ENCODE results near the gene C1R.
"Not testable (repeated sequence)": the region's sequence is repeated elsewhere in the genome, so short reads cannot be mapped to it uniquely, and the experiment has no call there.

The C1R gene

GRCh38 chr12:7118881-7119280 lies 26.6 kb upstream of the C1R start:
- no peak for DNase-seq

DNA sequence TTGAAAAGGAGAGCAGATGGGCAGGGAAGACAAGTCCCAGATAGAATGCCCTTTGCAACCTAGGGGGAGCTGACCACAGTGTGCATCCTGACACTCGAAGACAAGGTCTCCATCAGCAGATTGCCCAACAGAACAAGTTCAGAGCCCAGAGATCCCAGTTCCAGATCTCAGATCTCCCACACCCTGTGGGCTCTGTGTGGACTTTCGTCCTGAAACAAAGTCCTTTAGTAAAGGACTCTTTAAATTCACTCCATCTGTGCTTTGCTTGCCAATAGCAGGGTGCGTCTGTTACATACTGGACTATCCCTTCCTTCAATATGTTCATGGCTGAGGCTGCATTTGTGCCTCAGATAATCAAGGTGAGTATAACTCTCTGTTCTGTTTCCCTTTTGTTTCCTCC lies 25.4 kb upstream of the C1R start:
- no peak for DNase-seq

GRCh38 chr12:7116916-7117315 lies 24.7 kb upstream of the C1R start:
- DNase-seq, result no peak

- no peak for DNase-seq
Measured at GRCh38 chr12:7116196-7116595, 24.0 kb upstream of the C1R start.

DNA sequence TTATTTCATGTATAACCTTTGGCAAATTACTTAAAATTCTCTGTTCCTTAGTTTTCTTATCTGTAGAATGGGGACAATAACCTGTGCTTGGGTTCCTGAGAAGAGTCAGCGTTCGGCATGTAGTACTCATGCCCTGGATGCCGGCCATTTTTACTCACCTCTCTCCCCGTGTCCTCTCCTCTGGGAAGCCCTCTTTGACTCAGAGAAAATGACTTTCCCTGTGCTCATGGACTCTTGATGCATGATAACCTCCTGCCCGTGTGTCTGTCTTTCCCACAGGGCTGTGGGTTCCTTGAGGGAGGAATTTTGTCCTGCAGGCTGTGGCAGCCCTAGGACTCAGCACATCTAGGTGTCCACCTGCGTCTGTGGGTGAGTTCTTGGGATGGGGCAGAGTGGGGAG lies 22.6 kb upstream of the C1R start:
- no peak for DNase-seq

GRCh38 chr12:7114008-7114407 lies 21.8 kb upstream of the C1R start:
- no peak for DNase-seq

- no peak for DNase-seq
Measured at GRCh38 chr12:7113389-7113871, 21.2 kb upstream of the C1R start.

GRCh38 chr12:7112041-7112440 lies 19.8 kb upstream of the C1R start:
- no peak for DNase-seq

DNA sequence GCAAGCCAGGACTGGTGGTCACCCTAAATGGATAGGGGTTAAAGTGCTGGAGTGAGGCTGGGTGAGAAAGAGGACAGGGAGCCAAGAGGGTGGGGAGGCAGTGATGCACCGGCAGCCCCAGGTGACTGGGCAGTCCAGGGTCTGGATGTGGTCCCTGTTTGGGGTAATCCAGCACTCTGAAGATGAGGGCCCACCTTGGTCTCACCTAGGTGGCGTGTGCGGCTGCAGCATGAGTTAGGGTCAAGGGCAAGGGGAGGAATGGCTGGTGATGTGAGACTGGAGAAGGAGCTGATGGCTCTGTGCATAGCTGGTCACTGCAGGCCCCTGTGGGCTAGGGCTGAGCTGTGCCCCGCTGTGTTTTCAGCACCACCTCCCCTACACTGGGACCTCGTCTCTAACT lies 18.4 kb upstream of the C1R start:
- DNase-seq, result no peak

DNA sequence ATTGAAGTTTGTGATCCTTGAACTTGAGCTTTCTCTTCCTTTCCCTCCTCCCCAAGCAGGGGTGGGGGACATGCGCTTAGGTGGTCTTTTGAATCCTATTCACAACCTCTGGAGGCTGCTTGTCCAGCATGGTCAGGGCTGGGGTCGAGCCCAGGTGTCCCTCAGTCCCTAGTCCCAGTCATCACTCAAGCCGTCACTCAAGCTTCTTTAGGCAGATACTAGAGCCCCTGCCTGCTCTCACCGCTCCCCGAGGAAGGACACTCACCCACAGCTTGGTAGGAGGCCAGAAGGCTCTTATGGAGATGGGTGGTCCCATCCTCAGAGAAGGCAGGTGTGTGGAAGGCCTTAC lies 17.3 kb upstream of the C1R start:
- DNase-seq, result no peak

DNA sequence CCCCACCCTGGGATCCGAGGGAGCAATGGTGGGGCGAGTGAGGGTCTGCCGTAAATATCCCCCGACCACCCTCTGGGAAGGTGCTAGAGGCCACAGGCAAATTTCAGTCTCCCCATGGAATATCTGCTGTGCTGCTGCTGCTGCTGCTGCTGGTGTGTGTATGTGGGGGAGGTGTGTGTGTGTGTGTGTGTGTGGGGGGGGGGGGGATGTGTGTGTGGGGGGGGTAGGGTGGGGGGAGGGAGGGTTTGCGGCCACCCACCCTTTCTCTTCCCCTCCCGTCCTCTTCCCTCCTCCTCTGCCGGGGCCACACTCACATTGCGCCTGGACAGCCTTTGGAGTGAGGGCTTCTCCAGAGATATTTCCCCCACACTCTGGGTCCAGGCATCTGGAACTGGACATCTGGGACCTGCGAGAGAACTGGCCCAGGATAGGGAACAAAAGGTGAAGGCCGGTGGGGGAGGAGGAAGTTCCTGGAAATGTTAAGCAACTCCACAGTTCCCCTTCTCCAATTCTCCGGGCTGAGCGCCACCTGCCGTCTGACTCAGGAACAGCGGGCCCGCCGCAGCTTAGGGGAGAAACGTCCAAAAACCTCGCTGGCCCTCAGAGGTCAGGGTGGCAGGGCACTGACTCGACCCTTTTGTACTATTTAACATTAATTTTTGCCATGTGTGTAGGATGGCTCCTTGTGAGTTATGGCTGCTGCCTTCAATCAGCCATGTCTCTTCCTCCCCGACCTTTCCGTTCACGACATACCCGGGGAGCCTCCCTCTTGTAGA lies 16.7 kb upstream of the C1R start, which contains the start of gene C1RL:
TSS of gene C1RL (minus strand) at position 419 of the 776 bp plus-strand sequence. CDS start at position 385, 34 bp downstream.
- DNase-seq, result peak; percentile 61

DNA sequence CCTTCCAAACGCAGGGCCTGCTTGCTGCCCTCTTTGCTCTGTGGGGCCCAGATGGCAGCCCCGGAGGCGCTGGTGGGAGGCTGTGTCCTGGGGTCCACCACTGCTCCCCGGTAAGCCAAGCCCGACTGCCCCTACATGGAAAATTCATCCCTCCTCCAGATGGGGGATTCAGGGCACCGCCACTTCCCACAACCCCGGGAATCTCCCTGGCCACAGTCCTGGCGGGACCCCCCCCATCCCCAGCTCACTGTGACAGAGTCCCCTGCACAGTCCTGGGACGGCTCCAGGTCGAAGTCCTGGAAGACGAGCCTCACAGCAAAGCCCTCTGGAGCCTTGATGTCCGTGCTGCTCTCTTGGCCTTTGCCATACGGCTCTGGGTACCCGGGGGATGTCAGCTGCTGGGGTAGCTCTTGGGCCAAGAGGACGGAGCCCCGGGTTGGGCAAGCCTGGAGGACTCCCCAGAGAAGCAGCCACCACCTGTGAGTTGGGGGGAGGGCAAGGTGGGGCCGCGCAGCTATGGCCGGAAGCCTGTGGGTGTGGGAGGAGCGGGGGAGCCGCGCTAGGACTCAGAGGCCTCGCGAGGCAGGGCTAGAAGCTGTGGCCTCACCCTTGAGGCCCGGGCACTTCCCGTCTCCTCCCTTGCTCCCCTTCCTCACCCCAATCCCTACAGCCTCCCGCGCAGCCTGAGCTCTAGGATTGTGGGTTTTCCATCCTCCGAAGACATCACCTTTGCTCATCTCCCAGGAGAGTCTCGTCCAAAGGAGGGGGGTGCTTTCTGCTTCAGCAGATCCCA lies 16.0 kb upstream of the C1R start:
- no peak for DNase-seq

DNA sequence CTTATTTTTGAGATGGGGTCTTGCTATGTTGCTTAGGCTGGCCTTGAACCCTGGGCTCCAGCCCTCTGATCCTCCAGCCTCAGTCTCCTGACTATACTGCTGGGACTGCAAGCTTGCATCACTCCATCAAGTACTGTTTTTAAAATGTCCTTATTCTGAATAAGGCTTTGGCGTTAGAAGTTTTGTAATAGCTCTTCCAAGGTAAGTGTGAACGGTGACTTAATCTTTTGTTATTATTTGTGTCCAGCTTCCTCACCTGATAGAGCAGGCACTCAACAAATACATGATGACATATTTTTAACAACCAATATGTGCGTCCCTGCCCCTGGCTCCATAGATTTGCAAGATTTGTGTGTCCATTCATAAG lies 15.4 kb upstream of the C1R start:
- no peak for DNase-seq

DNA sequence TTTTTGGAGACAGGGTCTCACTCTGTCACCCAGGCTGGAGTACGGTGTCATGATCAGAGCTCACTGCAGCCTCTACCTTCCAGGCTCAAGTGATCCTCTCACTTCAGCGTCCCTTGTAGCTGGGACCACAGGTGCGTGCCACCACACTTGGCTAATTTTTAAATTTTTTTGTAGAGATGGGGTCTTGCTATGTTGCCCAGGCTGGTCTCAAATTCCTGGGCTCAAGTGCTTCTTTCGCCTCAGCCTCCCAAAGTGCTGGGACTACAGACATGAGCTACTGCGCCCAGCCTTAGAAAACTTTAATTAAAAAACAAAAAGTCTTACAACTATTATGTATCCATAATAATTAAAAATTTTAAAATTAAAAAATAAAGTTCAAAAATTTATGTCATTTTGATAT lies 14.9 kb upstream of the C1R start:
- DNase-seq, result not testable (repeated sequence)

GRCh38 chr12:7106082-7106481 lies 13.8 kb upstream of the C1R start:
- DNase-seq, result no peak

DNA sequence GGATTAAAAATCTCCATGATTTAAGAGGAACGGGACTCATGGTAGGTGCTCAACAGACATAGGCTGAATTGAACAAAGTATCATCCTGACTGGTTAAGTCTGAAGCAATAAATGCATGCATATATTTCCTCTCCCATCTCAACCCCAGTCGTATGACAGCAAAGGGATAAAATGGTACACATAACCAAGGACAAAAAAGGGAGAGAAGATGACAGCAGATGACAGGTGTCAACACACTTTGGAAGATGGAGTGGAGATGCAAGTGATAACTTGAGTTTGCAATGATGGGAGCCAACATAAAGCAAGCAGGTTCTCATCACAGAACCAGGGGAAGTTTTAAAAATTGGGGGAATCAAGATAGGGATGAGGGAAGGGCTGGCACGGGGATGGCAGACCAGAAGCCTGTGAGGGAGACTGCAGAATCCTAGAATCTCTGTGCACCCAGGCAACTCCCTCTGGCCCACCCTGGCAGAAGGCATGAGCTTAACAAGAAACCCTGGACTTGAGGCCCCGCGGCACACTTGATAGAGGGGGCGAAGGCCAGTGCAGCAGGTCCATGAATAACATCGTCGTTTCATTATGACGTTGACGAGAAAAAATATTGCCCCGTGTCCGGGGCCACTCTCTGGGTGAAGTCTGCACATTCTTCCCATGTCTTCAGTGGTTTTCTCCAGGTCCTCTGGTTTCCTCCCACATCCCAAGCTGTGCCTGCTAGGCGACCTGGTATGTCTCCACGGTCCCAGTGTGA lies 11.8 kb upstream of the C1R start:
- DNase-seq, result no peak

GRCh38 chr12:7102582-7102981 lies 10.3 kb upstream of the C1R start:
- no peak for DNase-seq

GRCh38 chr12:7101694-7102131 lies 9.5 kb upstream of the C1R start:
- DNase-seq, result no peak

DNA sequence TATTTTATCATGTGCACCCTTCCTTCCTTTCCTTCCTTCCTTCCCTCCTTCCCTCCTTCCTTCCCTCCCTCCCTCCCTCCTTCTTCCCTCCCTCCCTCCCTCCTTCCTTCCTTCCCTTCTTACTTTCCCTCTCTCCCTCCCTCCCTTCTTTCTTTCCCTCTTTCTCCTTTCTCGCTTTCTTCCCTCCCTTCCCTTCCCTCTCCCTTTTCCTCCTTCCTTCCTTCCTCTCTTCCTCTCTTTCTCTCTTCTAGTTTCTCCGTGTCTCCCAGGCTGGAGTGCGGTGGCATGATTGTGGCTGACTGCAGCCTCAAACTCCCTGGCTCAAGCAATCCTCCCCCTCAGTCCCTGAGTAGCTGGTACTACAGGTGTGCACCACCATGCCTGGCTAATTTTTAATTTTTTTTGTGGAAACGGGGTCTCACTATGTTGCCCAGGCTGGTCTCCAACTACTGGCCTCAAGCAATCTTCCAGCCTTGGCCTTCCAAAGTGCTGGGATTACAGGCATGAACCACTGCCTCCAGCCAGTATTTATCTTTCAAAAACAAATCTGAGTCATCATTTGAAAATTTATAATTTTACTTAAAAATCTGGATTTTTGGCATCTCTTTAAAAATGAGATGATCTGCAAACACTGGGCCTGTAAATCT lies 8.9 kb upstream of the C1R start:
- DNase-seq, result no peak

DNA sequence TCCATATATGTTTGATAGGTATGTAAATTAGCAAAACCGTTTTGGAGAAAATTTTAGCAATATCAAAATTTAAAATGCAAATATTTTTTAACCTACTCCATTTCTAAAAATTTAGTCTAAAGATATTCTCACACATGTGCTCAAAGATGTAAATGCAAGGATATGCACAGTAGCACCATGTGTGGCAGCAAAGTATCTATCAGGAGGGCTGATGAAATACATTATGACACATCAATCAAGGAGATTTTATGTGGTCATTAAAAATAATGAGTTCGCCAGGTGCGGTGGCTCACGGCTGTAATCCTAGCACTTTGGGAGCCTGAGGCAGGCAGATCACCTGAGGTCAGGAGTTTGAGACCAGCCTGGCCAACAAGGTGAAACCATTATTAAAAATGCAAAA lies 8.0 kb upstream of the C1R start:
- no peak for DNase-seq

DNA sequence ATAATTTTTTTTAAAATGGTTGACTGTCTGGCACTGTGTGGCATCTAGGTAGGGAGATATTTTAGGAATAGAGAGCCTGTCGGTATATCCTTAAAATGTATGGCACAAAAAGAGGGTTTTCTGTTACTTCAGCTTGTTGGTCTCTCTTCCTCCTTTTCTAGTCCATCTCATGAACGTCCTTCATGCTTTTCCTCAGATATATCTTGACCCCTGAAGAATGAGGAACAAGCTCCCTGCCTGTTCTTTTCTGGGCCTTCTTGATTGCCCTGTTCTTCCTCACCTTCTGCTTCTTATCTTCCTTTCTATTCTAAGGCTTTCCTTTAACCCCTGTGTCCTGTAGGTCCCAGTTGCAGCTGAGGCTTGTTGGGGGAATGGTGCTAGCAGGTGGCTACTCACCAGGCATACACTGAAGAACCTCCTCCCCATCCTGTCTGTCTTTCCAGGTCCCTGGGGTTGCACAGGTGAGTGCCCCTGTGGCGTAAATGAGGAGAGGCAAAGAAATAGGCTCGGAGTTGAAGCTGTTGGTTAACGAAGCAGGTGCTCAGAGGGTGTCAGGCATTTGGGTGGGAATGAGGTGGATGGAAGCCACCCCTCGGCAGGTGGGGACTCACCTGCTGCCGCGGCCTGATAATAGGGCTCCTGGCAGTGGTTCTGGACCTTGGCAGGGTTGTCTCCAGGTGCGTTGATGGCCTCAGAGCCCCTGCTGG lies 7.2 kb upstream of the C1R start:
- no peak for DNase-seq

- no peak for DNase-seq
Measured at GRCh38 chr12:7096979-7097378, 4.7 kb upstream of the C1R start.

Data from NCI-H1436 treated with DMSO at 0.1 percent for 48 hours (cell line).